Measurements from ENCODE around the gene IQSEC3.

DNA sequence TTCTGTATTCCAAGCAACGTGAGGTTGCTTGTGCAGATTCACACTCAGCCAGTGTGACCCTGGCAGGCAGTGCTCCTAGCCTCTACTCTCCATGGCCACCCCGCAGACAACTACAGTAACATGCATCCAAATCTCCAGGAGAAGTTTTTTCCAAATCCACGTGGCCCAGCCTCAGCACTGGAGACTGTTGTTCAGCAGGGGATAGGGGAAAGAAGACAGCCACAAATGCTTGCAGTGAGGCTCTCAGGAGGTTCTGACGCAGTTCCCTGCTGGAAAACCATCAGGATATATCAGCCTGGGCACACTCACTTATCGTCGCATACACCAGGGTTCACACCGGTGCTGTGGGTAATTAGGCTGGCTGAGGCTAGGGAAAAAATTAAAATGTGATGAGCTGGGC is 16.2 kb downstream of the IQSEC3 start:
- TF ChIP-seq, protein P1, sequence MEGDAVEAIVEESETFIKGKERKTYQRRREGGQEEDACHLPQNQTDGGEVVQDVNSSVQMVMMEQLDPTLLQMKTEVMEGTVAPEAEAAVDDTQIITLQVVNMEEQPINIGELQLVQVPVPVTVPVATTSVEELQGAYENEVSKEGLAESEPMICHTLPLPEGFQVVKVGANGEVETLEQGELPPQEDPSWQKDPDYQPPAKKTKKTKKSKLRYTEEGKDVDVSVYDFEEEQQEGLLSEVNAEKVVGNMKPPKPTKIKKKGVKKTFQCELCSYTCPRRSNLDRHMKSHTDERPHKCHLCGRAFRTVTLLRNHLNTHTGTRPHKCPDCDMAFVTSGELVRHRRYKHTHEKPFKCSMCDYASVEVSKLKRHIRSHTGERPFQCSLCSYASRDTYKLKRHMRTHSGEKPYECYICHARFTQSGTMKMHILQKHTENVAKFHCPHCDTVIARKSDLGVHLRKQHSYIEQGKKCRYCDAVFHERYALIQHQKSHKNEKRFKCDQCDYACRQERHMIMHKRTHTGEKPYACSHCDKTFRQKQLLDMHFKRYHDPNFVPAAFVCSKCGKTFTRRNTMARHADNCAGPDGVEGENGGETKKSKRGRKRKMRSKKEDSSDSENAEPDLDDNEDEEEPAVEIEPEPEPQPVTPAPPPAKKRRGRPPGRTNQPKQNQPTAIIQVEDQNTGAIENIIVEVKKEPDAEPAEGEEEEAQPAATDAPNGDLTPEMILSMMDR (IDR thresholded peaks at IDR 0.05; ENCODE audit: poor library complexity, severe bottlenecking) = no peak
- TF ChIP-seq EP300 (conservative IDR thresholded peaks at IDR 0.05; ENCODE audit: poor library complexity, severe bottlenecking) (no peak), EZH2 (IDR thresholded peaks at IDR 0.05; ENCODE audit: borderline replicate concordance, insufficient read depth, low read length, poor library complexity, severe bottlenecking) (no peak)

Measured in neural cell (in vitro differentiated cells).